ENCODE data around the gene UBD.
A peak's percentile ranks its signal among the peaks of the same experiment; 100 is the strongest.

Gene UBD

GRCh38 chr6:29520232-29520631, 39.3 kb downstream of the UBD start:
- DNase-seq: no peak

GRCh38 chr6:29519291-29520010, 40.1 kb downstream of the UBD start:
- DNase-seq: no peak

DNA sequence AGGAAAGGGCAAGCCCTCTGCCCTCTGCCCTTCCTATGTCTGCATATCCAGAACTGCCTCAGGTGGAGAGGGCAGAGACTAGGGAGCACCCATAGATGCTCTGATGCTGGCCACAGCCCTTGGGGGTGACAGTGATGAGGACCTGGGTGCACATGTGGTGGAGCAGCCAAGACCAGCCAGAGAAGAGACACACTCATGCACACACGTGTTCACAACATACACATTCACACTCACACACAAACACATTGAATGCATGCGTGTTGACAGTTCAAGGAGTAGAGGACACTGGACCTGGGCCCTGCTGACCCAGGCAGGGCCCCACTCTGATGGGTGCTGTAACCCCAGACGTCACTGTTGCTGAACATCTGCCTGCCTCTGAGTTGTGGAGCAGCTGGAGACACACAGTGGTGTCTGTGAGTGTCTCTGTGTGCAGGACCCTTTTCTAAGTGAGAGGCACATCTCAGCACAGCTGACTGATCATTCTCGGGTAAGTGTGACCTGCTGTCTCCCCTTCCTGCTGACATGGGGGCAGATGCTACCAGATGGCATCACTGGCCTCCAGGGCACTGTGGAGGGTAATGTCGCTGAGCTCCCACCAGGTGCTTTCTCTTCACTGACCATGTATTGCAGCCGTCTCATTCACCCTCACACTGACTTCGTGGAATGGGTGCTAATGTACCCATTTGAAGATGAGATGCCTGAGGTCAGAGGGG, 41.6 kb downstream of the UBD start:
- DNase-seq: no peak

- no peak for DNase-seq
These were observed 42.3 kb downstream of the UBD start for GRCh38 chr6:29517245-29517644.

DNA sequence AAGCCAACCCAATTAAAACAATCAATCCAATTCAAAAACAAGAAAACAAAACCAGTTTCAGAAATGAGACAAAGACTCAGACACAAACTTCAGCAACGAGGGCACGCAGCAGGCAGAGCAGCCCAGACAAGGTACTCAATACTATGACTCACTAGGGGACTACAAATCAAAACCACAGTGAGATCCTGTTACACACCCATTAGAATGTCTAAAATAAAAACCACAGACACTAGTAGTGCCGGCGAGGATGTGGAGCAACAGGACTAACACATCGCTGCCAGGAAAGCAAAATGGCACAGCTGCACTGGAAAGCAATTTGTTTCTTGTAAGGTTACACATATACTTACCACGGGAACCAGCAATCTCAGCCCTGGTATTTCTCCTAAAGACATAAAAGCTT, 43.4 kb downstream of the UBD start:
- peak; percentile 81 for DNase-seq

DNA sequence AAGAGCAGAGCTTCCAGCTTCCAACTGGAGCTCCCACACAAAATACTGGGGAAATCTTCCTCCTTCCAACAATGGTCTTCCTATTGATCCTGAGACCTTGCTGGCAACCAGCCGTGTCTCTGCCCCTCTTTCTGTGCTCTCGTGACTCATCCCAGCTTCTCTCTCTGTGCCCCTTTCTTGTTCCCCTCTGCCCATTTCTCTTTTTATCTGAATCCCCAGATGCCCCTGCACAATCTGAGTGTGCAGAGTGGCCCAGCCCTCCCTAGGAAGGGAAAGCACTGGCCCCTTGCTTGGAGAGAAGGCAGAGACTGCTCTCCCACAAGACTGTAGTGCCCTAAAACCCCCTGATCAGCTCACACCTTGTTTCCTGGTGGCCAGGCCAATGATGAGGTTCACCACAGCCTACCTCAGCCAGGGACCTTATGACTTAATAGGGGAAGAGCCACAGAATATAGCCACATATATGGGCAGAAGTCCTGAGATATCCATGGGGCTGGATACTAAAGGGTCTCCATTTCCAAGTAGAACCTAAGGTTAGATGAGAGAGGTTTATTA, 48.7 kb downstream of the UBD start:
- peak; percentile 22 for DNase-seq

DNA sequence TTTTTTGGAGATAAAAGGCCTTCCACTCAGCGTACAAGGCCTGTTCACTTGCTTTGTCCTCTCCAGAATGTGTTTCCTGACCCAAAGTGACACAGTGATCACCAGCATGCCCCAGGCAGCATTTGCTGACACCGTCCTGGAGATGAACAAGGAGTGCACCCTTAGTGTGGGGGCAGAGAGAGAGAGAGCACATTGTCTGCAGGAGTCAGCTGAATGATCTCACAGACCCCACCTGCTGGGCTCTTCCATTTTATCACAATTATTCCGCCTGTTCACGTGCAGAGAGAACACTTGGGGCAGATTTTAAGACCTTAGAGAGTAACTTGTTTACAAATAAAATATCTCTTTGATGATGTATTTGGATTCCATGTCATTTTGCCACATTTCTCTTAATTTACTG, 49.3 kb downstream of the UBD start:
- peak; percentile 66 for DNase-seq

- DNase-seq: no peak
These were observed 49.8 kb downstream of the UBD start for GRCh38 chr6:29509711-29510110.

DNA sequence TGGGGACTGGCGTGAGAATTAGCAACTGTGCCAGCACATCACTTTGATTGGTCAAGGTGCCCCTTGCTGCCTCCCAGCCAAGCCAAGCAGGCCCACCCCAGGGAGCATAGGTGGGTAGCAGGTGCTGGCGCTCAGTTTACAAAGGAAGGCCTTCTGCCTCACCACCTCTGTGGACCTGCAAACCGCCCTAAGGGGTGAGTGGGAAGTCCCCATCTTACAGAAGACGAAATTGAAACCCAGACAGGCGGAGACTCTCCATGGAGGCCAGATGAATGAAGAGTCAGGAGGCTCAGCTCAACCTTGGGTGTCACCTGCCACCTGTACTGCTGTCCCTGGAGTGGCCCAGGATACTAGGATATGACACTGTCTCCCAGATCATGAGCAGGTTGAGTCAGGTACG, 50.3 kb downstream of the UBD start:
- DNase-seq: no peak

GRCh38 chr6:29507319-29507718, 52.2 kb downstream of the UBD start:
- no peak for DNase-seq

GRCh38 chr6:29506446-29507067, 53.0 kb downstream of the UBD start:
- DNase-seq: no peak

- DNase-seq: no peak
These were observed 53.7 kb downstream of the UBD start for GRCh38 chr6:29505808-29506207.
